HCT116 (cell line): ENCODE measurements around the gene LHX1.

Experiments used
- CEBPB ChIP-seq: IDR thresholded peaks from 2 replicates; pipeline ENCODE4 v1.6.1; 2012; ENCODE audit warnings: low read depth
- EGR1 ChIP-seq: IDR thresholded peaks from 2 replicates; pipeline ENCODE4 v1.6.1; 2012; ENCODE audit warnings: low read depth
- EZH2 ChIP-seq: fragments of 200-600 bp; sonication (generic); IDR thresholded peaks from 2 replicates; pipeline ENCODE4 v1.6.1; 2017; ENCODE audit warnings: antibody characterized with exemption, mixed run types
- EZH2phosphoT487 ChIP-seq: fragments of 200-600 bp; IDR thresholded peaks from 2 replicates; pipeline ENCODE4 v1.6.1; 2018; ENCODE audit warnings: antibody characterized with exemption, borderline replicate concordance
- YY1 ChIP-seq: IDR thresholded peaks from 2 replicates; pipeline ENCODE4 v1.6.1; 2011; ENCODE audit warnings: low read length, low read depth, moderate library complexity, mild to moderate bottlenecking; ENCODE audit not compliant: insufficient replicate concordance; ENCODE audit errors: extremely low read depth

DNA sequence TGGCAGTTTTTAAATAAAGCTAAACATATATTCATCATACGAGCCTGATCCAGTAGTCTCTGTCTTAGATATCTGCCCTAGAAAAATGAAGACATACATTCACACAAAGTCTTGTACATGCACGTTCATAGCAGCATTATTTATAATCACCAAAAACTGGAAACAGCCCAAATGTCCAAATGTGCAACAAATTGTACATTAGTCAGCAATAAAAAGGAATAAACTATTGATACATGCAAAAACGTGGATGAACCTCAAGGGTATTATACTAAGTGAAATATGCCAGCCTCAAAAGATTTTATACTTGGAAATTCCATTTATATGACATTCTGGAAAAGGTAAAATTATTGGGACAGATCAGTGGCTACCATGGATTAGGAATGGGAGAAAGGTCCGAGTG is 34.2 kb downstream of the LHX1 start:
- no peak for TF ChIP-seq CEBPB
- no peak for TF ChIP-seq EZH2phosphoT487
- no peak for TF ChIP-seq EZH2
- no peak for TF ChIP-seq YY1
- TF ChIP-seq EGR1 = no peak
